Thoracic aorta (tissue), 2 donors: Measurements from ENCODE around the gene TUBB2B. TPM values are rescaled to one million over a fixed set of nuclear protein-coding genes. Genes with fewer than 3 reads are reported as not detected.

Experiments used
- ATAC-seq: fragments of 150-250 bp; one replicate; pipeline ENCODE4 v1.8.0; 2017; ENCODE audit warnings: low read depth; ENCODE audit not compliant: insufficient number of reproducible peaks, low FRiP score
- DNase-seq: peaks from one replicate; pipeline ENCODE4 v3.0.0-alpha.2; 2020; ENCODE audit warnings: low spot score
- H3K27ac ChIP-seq, 2 donors: fragments of 200-600 bp; sonication (generic); 1 replicate in 1 of 2; 2 replicates in 1 of 2; pipeline ENCODE4 v1.5.1; 2016; ENCODE audit warnings: mild to moderate bottlenecking in 2 of 2, moderate library complexity in 2 of 2
- H3K27me3 ChIP-seq: fragments of 200-600 bp; sonication (generic); replicated peaks from 2 replicates; pipeline ENCODE4 v1.6.0; 2016; ENCODE audit warnings: mild to moderate bottlenecking; ENCODE audit not compliant: insufficient read depth
- H3K36me3 ChIP-seq: fragments of 200-600 bp; sonication (generic); one replicate; pipeline ENCODE4 v1.5.1; 2016
- H3K4me1 ChIP-seq, 2 donors: fragments of 200-600 bp; sonication (generic); 1 replicate in 1 of 2; 2 replicates in 1 of 2; pipeline versions ENCODE4 v1.5.1 to v1.6.0; 2016; ENCODE audit warnings: low read depth in 2 of 2, mild to moderate bottlenecking in 1 of 2; ENCODE audit not compliant: control insufficient read depth in 1 of 2
- H3K4me3 ChIP-seq: fragments of 200-600 bp; sonication (generic); 2 replicates; pipeline ENCODE4 v1.5.1; 2016; ENCODE audit warnings: mild to moderate bottlenecking
- H3K9me3 ChIP-seq: fragments of 200-600 bp; sonication (generic); 2 replicates; pipeline ENCODE4 v1.5.1; 2016
- CTCF ChIP-seq: fragments of 200-600 bp; sonication (generic); IDR thresholded peaks from one replicate; pipeline ENCODE4 v1.5.1; 2019; ENCODE audit warnings: antibody characterized with exemption
- total RNA-seq, 2 donors: library from RNA; depleted of rRNA; stranded (reverse); fragments of >200 nt; gene quantifications; one replicate each; pipeline versions ENCODE4 v1.1.0 to v1.2.3, GENCODE V29; 2016

TUBB2B gene
- total RNA-seq, 2 donors from 2014 or later: 1.8 to 3.2 TPM

- Histone ChIP-seq H3K27ac (peak within 1 kb of the TSS; percentile 29 to 30), H3K4me3 (peak within 1 kb of the TSS; percentile 93), H3K36me3 (peaks cover 3% of the 10 kb centered on the region), H3K4me1 (peaks cover 7 to 28% of the 10 kb centered on the region in 2 donors), H3K9me3 (no peaks in the 10 kb centered on the region), H3K27me3 (no peaks in the 10 kb centered on the region)
- no peak for TF ChIP-seq CTCF
- DNase-seq (peak; percentile 68), ATAC-seq (peak; percentile 79)
Measured at GRCh38 chr6:3258720-3259490, 31.5 kb upstream of the TUBB2B start, which contains the start of gene PSMG4. TSS of gene PSMG4 (plus strand) at chr6:3258947. CDS start at chr6:3259023, 76 bp downstream.

- Histone ChIP-seq H3K4me1 (peaks cover 7 to 28% of the 10 kb centered on the region in 2 donors), H3K9me3 (no peaks in the 10 kb centered on the region), H3K36me3 (no peaks in the 10 kb centered on the region), H3K4me3 (peak overlapping the region; percentile 93), H3K27me3 (no peaks in the 10 kb centered on the region), H3K27ac (peak overlapping the region in 1 of 2 donors; percentile 29)
- TF ChIP-seq CTCF: no peak
- DNase-seq: no peak
- ATAC-seq: peak; percentile 8
Measured at GRCh38 chr6:3258201-3258600, 30.7 kb upstream of the TUBB2B start.

GRCh38 chr6:3253597-3253961, 26.1 kb upstream of the TUBB2B start:
- no peak for TF ChIP-seq CTCF
- peaks cover 3 to 4% of the 10 kb centered on the region in 2 donors for H3K4me1 ChIP-seq
- no peaks in the 10 kb centered on the region for H3K27me3 ChIP-seq
- no peaks in the 10 kb centered on the region for H3K9me3 ChIP-seq
- ATAC-seq (no peak), DNase-seq (no peak)
- H3K4me3 ChIP-seq: no peak overlapping the region
- H3K27ac ChIP-seq: no peak overlapping the region
- H3K36me3 ChIP-seq: no peaks in the 10 kb centered on the region

GRCh38 chr6:3252861-3253596, 25.6 kb upstream of the TUBB2B start:
- ATAC-seq: no peak
- Histone ChIP-seq H3K4me1 (peaks cover 0 to 2% of the 10 kb centered on the region in 2 donors), H3K27ac (no peak overlapping the region), H3K4me3 (no peak overlapping the region), H3K36me3 (no peaks in the 10 kb centered on the region), H3K9me3 (no peaks in the 10 kb centered on the region), H3K27me3 (no peaks in the 10 kb centered on the region)
- DNase-seq: no peak
- no peak for TF ChIP-seq CTCF

GRCh38 chr6:3252369-3252768, 24.9 kb upstream of the TUBB2B start:
- Histone ChIP-seq H3K4me1 (peaks cover 0 to 8% of the 10 kb centered on the region in 2 donors), H3K27me3 (no peaks in the 10 kb centered on the region), H3K9me3 (no peaks in the 10 kb centered on the region), H3K36me3 (no peaks in the 10 kb centered on the region), H3K4me3 (no peak overlapping the region), H3K27ac (no peak overlapping the region)
- no peak for ATAC-seq
- DNase-seq: no peak
- TF ChIP-seq CTCF: no peak
